Nephron (organoid): ENCODE measurements around the gene SCN4B.

Experiments used
- H3K27ac Mint-ChIP-seq, 3 experiments: 2 replicates each; pipeline ENCODE4 v1.8.0; 2020; ENCODE audit warnings: mixed read lengths in 3 of 3, mild to moderate bottlenecking in 2 of 3, moderate library complexity in 1 of 3
- H3K27me3 Mint-ChIP-seq: 2 replicates; pipeline ENCODE4 v1.8.0; 2021; ENCODE audit warnings: low read depth, mild to moderate bottlenecking, moderate library complexity, mixed read lengths
- H3K36me3 Mint-ChIP-seq: 2 replicates; pipeline ENCODE4 v1.8.0; 2020; ENCODE audit warnings: low read depth, mixed read lengths
- H3K4me1 Mint-ChIP-seq: 2 replicates; pipeline ENCODE4 v1.8.0; 2020; ENCODE audit warnings: mixed read lengths
- H3K4me3 Mint-ChIP-seq, 3 experiments: 2 replicates each; pipeline ENCODE4 v1.8.0; 2020; ENCODE audit warnings: mild to moderate bottlenecking in 3 of 3, mixed read lengths in 3 of 3, moderate library complexity in 2 of 3
- H3K9me3 Mint-ChIP-seq: 2 replicates; pipeline ENCODE4 v1.8.0; 2020; ENCODE audit warnings: mixed read lengths
- CTCF ChIP-seq, 3 experiments: fragments of 200-600 bp; sonication (generic); IDR thresholded peaks; one replicate each; pipeline ENCODE4 v1.5.0; 2021; ENCODE audit warnings: antibody characterized with exemption in 3 of 3; ENCODE audit not compliant: unreplicated experiment in 3 of 3

The SCN4B gene

GRCh38 chr11:118115048-118115447, 37.6 kb downstream of the SCN4B start:
- H3K9me3 Mint-ChIP-seq: no peaks in the 10 kb centered on the region
- H3K27me3 Mint-ChIP-seq: peaks cover 16% of the 10 kb centered on the region
- no peak overlapping the region for H3K27ac Mint-ChIP-seq
- TF ChIP-seq CTCF (IDR thresholded peaks at IDR 0.05; ENCODE audit: unreplicated experiment in 3 of 3): no peak
- no peak overlapping the region for H3K4me3 Mint-ChIP-seq
- peaks cover 2% of the 10 kb centered on the region for H3K36me3 Mint-ChIP-seq
- H3K4me1 Mint-ChIP-seq: peaks cover 13% of the 10 kb centered on the region

- H3K4me3 Mint-ChIP-seq: no peak overlapping the region
- no peak for TF ChIP-seq CTCF (IDR thresholded peaks at IDR 0.05; ENCODE audit: unreplicated experiment in 3 of 3)
- H3K27ac Mint-ChIP-seq: no peak overlapping the region
- H3K36me3 Mint-ChIP-seq: no peaks in the 10 kb centered on the region
- peaks cover 22% of the 10 kb centered on the region for H3K27me3 Mint-ChIP-seq
- H3K9me3 Mint-ChIP-seq: no peaks in the 10 kb centered on the region
- H3K4me1 Mint-ChIP-seq: peaks cover 17% of the 10 kb centered on the region
Observed at GRCh38 chr11:118114266-118114665, 38.4 kb downstream of the SCN4B start.

- no peak for TF ChIP-seq CTCF (IDR thresholded peaks at IDR 0.05; ENCODE audit: unreplicated experiment in 3 of 3)
- no peaks in the 10 kb centered on the region for H3K36me3 Mint-ChIP-seq
- H3K27ac Mint-ChIP-seq: no peak overlapping the region
- H3K27me3 Mint-ChIP-seq: peaks cover 22% of the 10 kb centered on the region
- H3K4me1 Mint-ChIP-seq: peaks cover 14% of the 10 kb centered on the region
- H3K9me3 Mint-ChIP-seq: no peaks in the 10 kb centered on the region
- no peak overlapping the region for H3K4me3 Mint-ChIP-seq
Observed at GRCh38 chr11:118112711-118113430, 39.8 kb downstream of the SCN4B start.

GRCh38 chr11:118111744-118112035, 40.9 kb downstream of the SCN4B start:
- Mint-ChIP-seq H3K36me3 (no peaks in the 10 kb centered on the region), H3K4me1 (peaks cover 11% of the 10 kb centered on the region), H3K9me3 (no peaks in the 10 kb centered on the region), H3K4me3 (no peak overlapping the region), H3K27ac (no peak overlapping the region), H3K27me3 (peaks cover 22% of the 10 kb centered on the region)
- TF ChIP-seq CTCF (IDR thresholded peaks at IDR 0.05; ENCODE audit: unreplicated experiment in 3 of 3): no peak

GRCh38 chr11:118111019-118111743, 41.4 kb downstream of the SCN4B start:
- Mint-ChIP-seq H3K4me3 (no peak overlapping the region), H3K27ac (peak overlapping the region in 1 of 3 experiments; percentile 26), H3K4me1 (peaks cover 11% of the 10 kb centered on the region), H3K27me3 (peaks cover 19% of the 10 kb centered on the region), H3K9me3 (no peaks in the 10 kb centered on the region), H3K36me3 (no peaks in the 10 kb centered on the region)
- TF ChIP-seq CTCF (IDR thresholded peaks at IDR 0.05; ENCODE audit: unreplicated experiment in 3 of 3): no peak

- Mint-ChIP-seq H3K27ac (no peak overlapping the region), H3K9me3 (no peaks in the 10 kb centered on the region), H3K27me3 (peaks cover 10% of the 10 kb centered on the region), H3K4me3 (no peak overlapping the region), H3K36me3 (no peaks in the 10 kb centered on the region), H3K4me1 (peaks cover 11% of the 10 kb centered on the region)
- TF ChIP-seq CTCF (IDR thresholded peaks at IDR 0.05; ENCODE audit: unreplicated experiment in 3 of 3): no peak
Observed at GRCh38 chr11:118109231-118109630, 43.4 kb downstream of the SCN4B start.
